ENCODE data around the gene FLYWCH2. TPM values are rescaled to one million over a fixed set of nuclear protein-coding genes. Genes with fewer than 3 reads are reported as not detected.
"Not testable (repeated sequence)": the region's sequence is repeated elsewhere in the genome, so short reads cannot be mapped to it uniquely, and the experiment has no call there.

The FLYWCH2 gene
- total and polyA plus RNA-seq, 2 experiments from 2014 or later: 48.6 to 60.3 TPM

GRCh38 chr16:2937170-2937569, 54.2 kb downstream of the FLYWCH2 start:
- Histone ChIP-seq H3K4me2 (ENCODE audit: unreplicated experiment) (no peak overlapping the region), H3K4me1 (ENCODE audit: insufficient read depth) (no peaks in the 10 kb centered on the region), H3K9me3 (ENCODE audit: low read depth) (no peaks in the 10 kb centered on the region), H3K36me3 (ENCODE audit: low read depth) (peaks cover 23% of the 10 kb centered on the region; the same call in 1 of the 2 replicates), H3K9ac (no peak overlapping the region), H3K79me2 (ENCODE audit: insufficient read depth) (no peaks in the 10 kb centered on the region), H3K4me3 (no peak overlapping the region), H3K27ac (no peak overlapping the region), H3F3A (ENCODE audit: insufficient read depth) (no peaks in the 10 kb centered on the region), H3K27me3 (replicated peaks; ENCODE audit: insufficient read depth) (no peaks in the 10 kb centered on the region), H3K9me2 (ENCODE audit: insufficient read depth) (no peaks in the 10 kb centered on the region), H2AFZ (no peak overlapping the region), H4K20me1 (ENCODE audit: insufficient read depth) (no peaks in the 10 kb centered on the region)
- DNase-seq: no peak
- WGBS, 2 experiments (ENCODE audit: low coverage in 1 of 2, low lambda C conversion rate in 2 of 2, missing lambda C conversion rate in 2 of 2): 97% methylated on average over 19 to 24 of the region's 24 CpGs
- in situ Hi-C loops (cut with MboI): no loop called here
- TF ChIP-seq EZH2 (IDR thresholded peaks at IDR 0.05; ENCODE audit: insufficient read depth, poor library complexity, severe bottlenecking) (no peak), EZH2phosphoT487 (IDR thresholded peaks at IDR 0.05; ENCODE audit: insufficient read depth, low read depth) (no peak)

GRCh38 chr16:2938206-2938605, 55.2 kb downstream of the FLYWCH2 start:
- Histone ChIP-seq H3K4me3 (no peak overlapping the region), H2AFZ (no peak overlapping the region), H3K36me3 (ENCODE audit: low read depth) (peaks cover 23% of the 10 kb centered on the region; the same call in 1 of the 2 replicates), H3K9me2 (ENCODE audit: insufficient read depth) (no peaks in the 10 kb centered on the region), H4K20me1 (ENCODE audit: insufficient read depth) (no peaks in the 10 kb centered on the region), H3K4me2 (ENCODE audit: unreplicated experiment) (no peak overlapping the region), H3K27me3 (replicated peaks; ENCODE audit: insufficient read depth) (no peaks in the 10 kb centered on the region), H3K27ac (no peak overlapping the region), H3K9ac (no peak overlapping the region), H3K4me1 (ENCODE audit: insufficient read depth) (no peaks in the 10 kb centered on the region), H3F3A (ENCODE audit: insufficient read depth) (no peaks in the 10 kb centered on the region), H3K9me3 (ENCODE audit: low read depth) (no peaks in the 10 kb centered on the region), H3K79me2 (ENCODE audit: insufficient read depth) (no peaks in the 10 kb centered on the region)
- 93 to 96% methylated on average over 11 to 12 of the region's 12 CpGs for WGBS, 2 experiments (ENCODE audit: low coverage in 1 of 2, low lambda C conversion rate in 2 of 2, missing lambda C conversion rate in 2 of 2)
- DNase-seq: no peak
- in situ Hi-C loops (cut with MboI): no loop called here
- no peak for TF ChIP-seq EZH2phosphoT487 (IDR thresholded peaks at IDR 0.05; ENCODE audit: insufficient read depth, low read depth)
- TF ChIP-seq EZH2 (IDR thresholded peaks at IDR 0.05; ENCODE audit: insufficient read depth, poor library complexity, severe bottlenecking): no peak

- no peak overlapping the region for H2AFZ ChIP-seq
- no peaks in the 10 kb centered on the region for H3K27me3 ChIP-seq (replicated peaks; ENCODE audit: insufficient read depth)
- H3K27ac ChIP-seq: no peak overlapping the region
- no peaks in the 10 kb centered on the region for H3K9me3 ChIP-seq (ENCODE audit: low read depth)
- H3K4me1 ChIP-seq (ENCODE audit: insufficient read depth): no peaks in the 10 kb centered on the region
- H3K9ac ChIP-seq: no peak overlapping the region
- H3K9me2 ChIP-seq (ENCODE audit: insufficient read depth): no peaks in the 10 kb centered on the region
- H3F3A ChIP-seq (ENCODE audit: insufficient read depth): no peaks in the 10 kb centered on the region
- in situ Hi-C loops (cut with MboI): no loop called here
- WGBS, 2 experiments (ENCODE audit: low coverage in 1 of 2, low lambda C conversion rate in 2 of 2, missing lambda C conversion rate in 2 of 2): 97 to 100% methylated on average over 2 of the region's 2 CpGs
- H3K4me2 ChIP-seq (ENCODE audit: unreplicated experiment): no peak overlapping the region
- TF ChIP-seq EZH2 (IDR thresholded peaks at IDR 0.05; ENCODE audit: insufficient read depth, poor library complexity, severe bottlenecking) (no peak), EZH2phosphoT487 (IDR thresholded peaks at IDR 0.05; ENCODE audit: insufficient read depth, low read depth) (no peak)
- H4K20me1 ChIP-seq (ENCODE audit: insufficient read depth): no peaks in the 10 kb centered on the region
- H3K36me3 ChIP-seq (ENCODE audit: low read depth): peaks cover 23% of the 10 kb centered on the region; the same call in 1 of the 2 replicates
- no peak overlapping the region for H3K4me3 ChIP-seq
- no peaks in the 10 kb centered on the region for H3K79me2 ChIP-seq (ENCODE audit: insufficient read depth)
- no peak for DNase-seq
These were observed 57.0 kb downstream of the FLYWCH2 start for GRCh38 chr16:2939968-2940367.

GRCh38 chr16:2942045-2942444, 59.0 kb downstream of the FLYWCH2 start:
- Histone ChIP-seq H3K9me3 (ENCODE audit: low read depth) (no peaks in the 10 kb centered on the region), H3K79me2 (ENCODE audit: insufficient read depth) (no peaks in the 10 kb centered on the region), H2AFZ (no peak overlapping the region), H3K9me2 (ENCODE audit: insufficient read depth) (no peaks in the 10 kb centered on the region), H4K20me1 (ENCODE audit: insufficient read depth) (no peaks in the 10 kb centered on the region), H3K36me3 (ENCODE audit: low read depth) (peaks cover 30% of the 10 kb centered on the region; the same call in 1 of the 2 replicates), H3K9ac (no peak overlapping the region), H3K4me3 (no peak overlapping the region), H3K4me1 (ENCODE audit: insufficient read depth) (no peaks in the 10 kb centered on the region), H3K4me2 (ENCODE audit: unreplicated experiment) (no peak overlapping the region), H3K27me3 (replicated peaks; ENCODE audit: insufficient read depth) (no peaks in the 10 kb centered on the region), H3K27ac (no peak overlapping the region), H3F3A (ENCODE audit: insufficient read depth) (no peaks in the 10 kb centered on the region)
- TF ChIP-seq EZH2phosphoT487 (IDR thresholded peaks at IDR 0.05; ENCODE audit: insufficient read depth, low read depth) (no peak), EZH2 (IDR thresholded peaks at IDR 0.05; ENCODE audit: insufficient read depth, poor library complexity, severe bottlenecking) (no peak)
- WGBS, 2 experiments (ENCODE audit: low coverage in 1 of 2, low lambda C conversion rate in 2 of 2, missing lambda C conversion rate in 2 of 2): 92 to 95% methylated on average over 4 of the region's 4 CpGs
- in situ Hi-C loops (cut with MboI): no loop called here
- DNase-seq: no peak

GRCh38 chr16:2943716-2944115, 60.7 kb downstream of the FLYWCH2 start:
- 73 to 78% methylated on average over 11 to 12 of the region's 12 CpGs for WGBS, 2 experiments (ENCODE audit: low coverage in 1 of 2, low lambda C conversion rate in 2 of 2, missing lambda C conversion rate in 2 of 2)
- H3K9me3 ChIP-seq (ENCODE audit: low read depth); H3K4me2 ChIP-seq (ENCODE audit: unreplicated experiment); H3F3A ChIP-seq (ENCODE audit: insufficient read depth); H3K9me2 ChIP-seq (ENCODE audit: insufficient read depth); H4K20me1 ChIP-seq (ENCODE audit: insufficient read depth); DNase-seq; in situ Hi-C loops (cut with MboI); H2AFZ ChIP-seq; H3K4me1 ChIP-seq (ENCODE audit: insufficient read depth); H3K79me2 ChIP-seq (ENCODE audit: insufficient read depth); H3K9ac ChIP-seq; H3K27me3 ChIP-seq (replicated peaks; ENCODE audit: insufficient read depth); H3K4me3 ChIP-seq; H3K27ac ChIP-seq: not testable (repeated sequence)
- peaks cover 30% of the 10 kb centered on the region; the same call in 1 of the 2 replicates for H3K36me3 ChIP-seq (ENCODE audit: low read depth)

All from GM23248 (cell line).